ENCODE data around the gene OXNAD1.
A peak's percentile ranks its signal among the peaks of the same experiment; 100 is the strongest.

The OXNAD1 gene

GRCh38 chr3:16247282-16248061 lies 17.5 kb upstream of the OXNAD1 start:
- peak; percentile 56 for DNase-seq (ENCODE audit: low read depth)

DNA sequence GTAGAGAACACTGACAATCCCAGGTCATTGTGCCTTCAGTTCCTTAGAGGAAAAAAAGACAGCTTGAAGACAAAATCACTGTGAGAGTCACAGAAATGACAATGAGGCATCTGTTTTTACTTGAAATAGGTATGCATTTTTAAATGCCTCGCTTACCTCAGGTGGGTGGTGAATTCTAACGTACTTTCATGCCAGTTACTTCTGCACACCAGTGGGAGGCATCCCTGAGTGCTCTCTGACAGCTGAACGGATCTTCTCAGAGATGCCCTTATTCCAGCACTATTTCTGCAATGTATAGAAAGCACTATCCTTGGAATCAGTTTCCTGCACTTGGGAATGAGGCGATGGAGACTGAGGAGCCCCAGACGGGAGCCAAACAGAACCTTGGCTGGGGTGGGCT lies 16.5 kb upstream of the OXNAD1 start:
- DNase-seq (ENCODE audit: low read depth): no peak

DNA sequence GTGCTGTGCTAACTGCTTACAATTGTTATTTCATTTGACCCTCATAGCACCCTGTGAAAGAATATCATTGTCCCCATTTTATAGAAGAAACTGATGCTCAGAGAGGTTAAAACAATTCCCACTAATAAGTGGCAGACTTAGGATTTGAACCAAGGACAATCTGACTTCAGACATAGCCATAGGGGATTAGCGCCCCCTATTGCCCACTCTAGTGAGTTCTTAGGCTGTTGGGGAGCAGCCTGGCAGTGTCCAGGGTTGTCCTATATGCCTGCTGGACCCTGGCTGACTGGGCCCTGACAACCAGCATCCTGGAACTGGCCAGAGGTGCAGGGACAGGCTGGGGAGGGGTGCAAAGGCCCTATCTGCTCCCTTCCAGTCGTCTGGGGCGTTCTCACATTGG lies 15.7 kb upstream of the OXNAD1 start:
- DNase-seq (ENCODE audit: low read depth): no peak

DNA sequence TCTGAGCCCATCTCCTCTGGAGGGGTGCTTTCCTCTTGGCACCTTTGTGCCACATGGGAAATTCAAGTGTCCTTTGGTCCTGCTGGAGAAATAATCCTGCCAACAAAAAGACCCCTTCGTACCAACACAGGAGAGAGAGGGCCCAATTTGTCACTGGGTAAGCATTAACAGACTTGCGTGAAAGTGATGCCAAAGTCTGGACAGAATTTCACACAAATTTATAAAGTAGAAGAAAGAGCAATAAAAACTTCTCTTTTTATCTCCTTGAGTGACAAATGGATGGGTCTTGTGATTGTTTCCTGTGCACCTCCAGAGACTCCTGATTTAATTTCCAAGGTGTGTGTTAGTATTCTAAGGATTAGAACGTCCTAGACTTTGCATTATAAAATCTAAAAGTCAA lies 15.1 kb upstream of the OXNAD1 start:
- DNase-seq (ENCODE audit: low read depth): no peak

GRCh38 chr3:16251316-16252085 lies 13.5 kb upstream of the OXNAD1 start:
- no peak for DNase-seq (ENCODE audit: low read depth)

GRCh38 chr3:16252243-16252978 lies 12.6 kb upstream of the OXNAD1 start:
- no peak for DNase-seq (ENCODE audit: low read depth)

DNA sequence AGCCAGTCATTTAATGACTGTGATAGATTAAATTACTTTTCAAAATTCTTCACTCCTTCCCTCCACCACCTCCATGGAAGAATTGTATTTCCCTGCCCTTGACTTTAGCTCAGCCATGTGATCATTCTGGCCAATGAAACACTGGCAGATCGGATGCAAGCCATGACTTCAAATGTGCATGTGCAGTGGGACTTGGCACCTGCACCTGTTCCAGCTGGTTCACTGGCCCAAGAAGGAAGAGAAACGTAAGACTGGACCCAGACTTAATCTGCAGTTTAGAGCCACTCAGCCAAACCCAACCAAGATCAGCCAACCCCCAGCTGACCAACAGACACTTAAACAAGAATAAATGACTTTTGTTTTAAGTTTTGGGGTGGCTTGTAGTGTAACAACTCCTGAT lies 12.0 kb upstream of the OXNAD1 start:
- DNase-seq (ENCODE audit: low read depth): no peak

DNA sequence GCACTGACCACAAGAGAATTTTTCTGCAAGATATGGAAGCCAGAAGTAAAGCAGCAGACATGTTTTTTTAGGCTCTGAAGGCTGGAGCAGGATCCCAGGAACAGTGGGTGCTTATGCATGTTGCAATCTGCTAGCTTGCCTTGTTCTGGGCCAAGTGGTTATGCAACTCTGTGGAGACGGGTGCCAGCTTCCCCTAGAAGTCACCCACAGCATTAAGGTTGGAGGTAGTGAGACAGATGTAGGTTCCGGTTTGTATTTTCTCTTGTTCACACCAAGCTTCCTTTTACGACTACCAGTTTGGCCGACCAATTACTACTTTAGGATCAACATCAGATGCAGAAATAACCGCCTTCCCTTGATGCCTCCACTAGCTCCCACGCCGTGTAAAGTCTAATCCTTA lies 11.4 kb upstream of the OXNAD1 start:
- no peak for DNase-seq (ENCODE audit: low read depth)

DNA sequence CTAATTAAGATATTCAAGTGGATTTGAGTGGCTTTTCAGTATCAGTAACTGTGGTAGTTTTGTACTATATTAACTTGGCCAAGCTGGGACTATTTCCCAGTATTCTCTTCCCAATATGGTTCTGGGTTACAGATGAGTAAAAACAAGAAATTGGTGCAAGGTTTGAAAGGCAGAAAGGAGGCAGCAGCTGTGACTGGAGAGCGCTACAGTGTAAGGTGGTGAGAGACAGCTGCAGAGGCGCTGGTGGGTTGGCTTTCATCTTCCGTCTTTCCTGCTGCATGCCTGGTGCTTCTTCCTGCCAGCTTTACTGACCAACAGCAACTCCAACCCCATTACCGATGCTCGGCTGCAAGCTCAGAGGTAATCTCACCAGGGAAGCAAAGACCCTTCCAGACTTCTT lies 10.1 kb upstream of the OXNAD1 start:
- no peak for DNase-seq (ENCODE audit: low read depth)

DNA sequence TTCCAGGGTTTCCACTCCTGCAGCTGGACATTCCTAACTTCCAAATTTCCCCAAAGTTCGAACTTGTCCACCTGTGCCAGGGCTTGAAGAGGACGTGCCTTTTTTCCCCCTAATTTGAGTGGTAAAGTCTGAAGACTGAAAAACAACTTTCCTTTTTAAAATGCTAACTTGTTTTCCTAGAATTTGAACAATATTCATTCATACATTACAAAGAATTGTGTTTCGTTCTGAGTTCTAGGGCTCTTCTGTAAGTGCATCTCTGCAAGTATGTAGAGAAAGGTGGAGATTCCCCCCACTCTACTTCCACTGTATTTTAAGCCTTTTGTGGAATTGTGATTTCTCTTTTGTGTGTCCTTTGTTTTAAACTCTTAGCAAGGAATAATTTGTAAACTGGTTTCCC lies 9.7 kb upstream of the OXNAD1 start:
- no peak for DNase-seq (ENCODE audit: low read depth)

GRCh38 chr3:16255726-16256125 lies 9.3 kb upstream of the OXNAD1 start:
- no peak for DNase-seq (ENCODE audit: low read depth)

DNA sequence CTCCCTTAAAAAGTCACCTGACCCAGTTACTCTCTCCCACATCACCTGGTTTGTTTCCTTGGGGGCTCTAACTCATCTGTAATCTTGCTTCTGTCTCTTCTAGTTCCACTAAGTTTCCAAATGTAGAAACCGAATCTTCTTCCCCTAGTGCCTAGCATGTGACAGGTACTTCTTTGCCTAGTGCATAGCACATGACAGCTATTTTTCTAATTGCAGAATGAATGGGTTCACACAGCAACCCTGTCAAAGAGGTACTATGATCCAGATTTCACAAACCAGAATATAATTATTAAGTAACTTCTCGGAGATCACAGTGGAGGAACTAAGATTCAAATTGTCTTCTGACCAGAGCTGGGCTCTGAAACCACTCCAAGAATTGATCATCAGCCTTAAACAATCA lies 7.7 kb upstream of the OXNAD1 start:
- DNase-seq (ENCODE audit: low read depth): no peak

DNA sequence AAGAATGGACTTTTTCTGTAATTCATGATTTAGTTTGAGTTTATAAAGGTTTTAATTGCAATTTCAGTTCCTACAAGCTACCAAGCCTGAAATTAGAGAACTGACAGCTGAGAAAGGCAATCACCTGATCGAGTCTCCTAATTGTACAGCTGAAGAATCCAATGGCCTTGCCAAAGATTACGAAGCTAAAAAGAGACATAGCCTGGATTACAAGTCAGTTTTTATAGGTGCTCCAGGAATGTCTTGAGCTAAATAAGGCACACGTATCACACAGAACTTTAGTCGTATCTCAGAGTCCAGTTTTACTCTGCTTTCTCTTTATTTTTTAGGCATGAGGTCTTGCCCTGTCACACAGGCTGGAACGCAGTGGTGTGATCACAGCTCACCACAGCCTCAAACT lies 6.8 kb upstream of the OXNAD1 start:
- no peak for DNase-seq (ENCODE audit: low read depth)

DNA sequence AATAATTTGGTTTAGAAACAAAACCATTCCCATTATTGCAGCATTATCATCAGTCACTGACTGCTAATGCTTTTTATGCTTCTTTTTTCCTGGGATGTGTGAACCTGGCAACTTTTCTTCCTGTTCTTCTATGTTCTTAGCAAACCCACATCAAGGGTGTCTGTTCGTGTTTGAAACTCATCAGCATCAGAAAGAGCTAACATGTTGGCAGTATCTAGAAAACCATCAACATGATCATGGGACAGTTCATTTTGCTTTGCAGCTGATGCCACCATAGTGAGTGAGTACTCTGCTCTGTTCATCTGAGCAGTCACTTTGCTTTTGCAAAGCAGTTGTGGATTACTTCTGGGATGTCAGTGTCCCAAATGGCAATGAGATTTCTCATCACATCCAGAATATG lies 6.1 kb upstream of the OXNAD1 start:
- no peak for DNase-seq (ENCODE audit: low read depth)

- no peak for DNase-seq (ENCODE audit: low read depth)
Observed at GRCh38 chr3:16260046-16260445, 5.0 kb upstream of the OXNAD1 start.

GRCh38 chr3:16262174-16262573 lies 2.8 kb upstream of the OXNAD1 start:
- DNase-seq (ENCODE audit: low read depth): no peak

DNA sequence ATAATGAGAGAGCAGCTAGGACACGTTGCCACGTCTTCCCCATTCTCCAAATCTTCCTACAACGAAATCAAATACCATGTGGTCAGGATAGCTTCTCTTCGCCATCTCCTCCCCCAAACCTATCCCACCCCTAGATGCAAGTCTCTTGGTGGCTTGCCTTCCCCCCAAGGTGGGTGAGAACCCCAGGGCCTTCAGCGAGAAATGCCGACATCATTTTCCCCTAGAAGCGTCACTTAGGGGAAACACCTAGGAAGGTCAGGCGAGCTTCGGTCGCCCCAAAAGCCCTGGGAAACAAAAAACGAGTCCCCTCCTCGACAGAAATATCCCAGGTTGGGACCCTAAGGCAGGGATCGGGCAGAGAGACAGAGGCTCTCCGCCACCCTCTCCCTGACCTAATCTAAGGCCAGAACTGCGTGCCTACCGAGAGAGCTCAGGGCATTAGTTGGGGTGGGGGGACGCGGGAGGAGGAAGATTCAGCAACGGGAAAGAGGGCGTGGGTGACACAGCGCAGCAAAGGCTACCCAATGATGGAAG lies 771 bp upstream of the OXNAD1 start:
- DNase-seq (ENCODE audit: low read depth): no peak

DNA sequence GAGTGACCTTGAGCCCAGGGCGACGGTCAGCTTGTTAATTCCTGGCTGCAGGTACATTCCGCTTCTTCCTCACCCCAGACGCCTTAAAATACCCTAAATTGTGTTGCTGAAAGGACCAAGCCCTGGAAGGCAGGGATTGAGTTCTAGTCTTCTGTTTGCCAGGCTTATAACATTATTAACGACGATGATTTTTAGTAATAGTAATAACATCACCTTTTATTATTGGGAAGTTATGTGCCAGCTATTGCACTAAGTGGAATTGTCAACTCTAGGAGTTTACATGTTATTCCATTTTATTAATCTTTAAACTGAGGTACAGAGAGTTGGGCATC lies 409 bp downstream of the OXNAD1 start:
- no peak for DNase-seq (ENCODE audit: low read depth)

DNA sequence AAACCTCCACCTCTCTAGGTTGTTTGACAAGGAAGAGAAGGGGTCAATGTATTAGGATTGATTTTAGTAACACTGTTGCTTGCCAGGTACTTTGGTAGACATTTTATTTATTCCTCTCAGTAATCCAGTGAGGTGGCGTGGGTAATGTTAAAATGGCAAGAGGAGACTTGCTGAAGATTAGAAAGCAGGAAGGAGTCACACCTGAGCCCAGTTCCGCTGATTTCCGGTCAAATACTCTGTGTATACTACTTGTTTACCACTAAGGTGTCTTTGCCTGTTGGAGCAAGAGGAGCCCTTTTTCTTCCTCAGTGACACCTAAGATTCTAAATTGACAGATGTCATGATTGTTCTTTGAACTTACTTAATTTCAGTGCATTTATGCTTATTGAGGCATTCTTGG lies 1.7 kb downstream of the OXNAD1 start:
- no peak for DNase-seq (ENCODE audit: low read depth)

DNA sequence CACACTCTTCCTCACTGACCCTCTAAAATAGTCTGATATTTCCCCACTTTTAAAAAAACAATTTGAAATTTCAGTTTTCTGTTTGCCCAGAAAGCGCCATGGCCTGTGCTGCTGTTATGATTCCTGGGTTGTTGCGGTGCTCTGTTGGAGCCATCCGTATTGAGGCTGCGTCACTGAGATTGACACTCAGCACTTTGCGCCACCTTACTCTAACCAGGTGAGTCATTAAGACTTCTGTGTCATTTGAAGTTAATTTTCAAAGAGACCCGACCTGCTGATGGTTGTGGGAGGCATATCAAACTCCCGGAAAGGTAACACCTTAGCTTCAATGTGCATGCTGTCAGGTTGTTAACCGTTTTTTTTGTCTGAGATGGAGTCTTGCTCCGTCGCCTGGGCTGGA lies 5.8 kb downstream of the OXNAD1 start:
- DNase-seq (ENCODE audit: low read depth): no peak

DNA sequence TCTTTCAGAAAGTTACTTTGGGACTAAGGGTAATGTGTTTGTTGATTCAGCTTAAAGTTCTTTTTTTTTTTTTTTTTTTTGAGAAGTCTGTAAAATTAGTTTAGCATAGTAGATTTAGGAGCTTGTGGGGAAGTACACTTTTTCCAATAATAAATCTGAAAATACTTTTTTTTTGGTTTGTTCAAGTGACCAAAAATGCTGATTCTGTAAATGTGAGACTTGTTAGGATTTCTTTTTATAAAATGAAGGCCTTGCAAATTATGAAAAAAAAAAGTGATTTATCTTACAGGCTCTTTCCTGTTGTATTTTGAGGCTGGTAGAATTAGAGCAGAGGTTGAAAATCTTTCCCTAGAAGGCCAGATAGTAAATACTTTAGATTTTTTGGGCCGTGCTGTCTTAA lies 7.6 kb downstream of the OXNAD1 start:
- no peak for DNase-seq (ENCODE audit: low read depth)

DNA sequence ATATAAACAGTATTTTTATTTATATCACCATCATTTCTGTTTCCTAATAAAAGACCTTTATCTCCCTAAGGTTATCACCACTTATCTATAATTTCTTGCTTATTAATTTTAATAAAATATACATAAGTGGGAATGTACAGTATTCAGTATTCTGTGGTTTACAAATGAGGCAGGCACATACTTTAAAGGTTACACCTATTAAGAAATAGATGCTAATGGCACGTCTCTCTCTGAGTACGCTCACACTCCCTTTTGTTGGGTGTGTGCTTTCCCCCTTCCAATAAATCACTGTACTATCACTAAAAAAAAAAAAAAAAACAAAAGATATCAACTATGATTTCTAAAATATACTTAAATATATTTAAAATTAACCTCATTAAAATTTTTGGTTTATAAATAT lies 8.9 kb downstream of the OXNAD1 start:
- DNase-seq (ENCODE audit: low read depth): no peak

GRCh38 chr3:16277471-16277870 lies 12.5 kb downstream of the OXNAD1 start:
- DNase-seq (ENCODE audit: low read depth): no peak

Measured in GM04504 (cell line).